Right lobe of liver (tissue), 6 donors: ENCODE results near the gene OGA. TPM values are rescaled to one million over a fixed set of nuclear protein-coding genes. Genes with fewer than 3 reads are reported as not detected.

ENCODE experiments used
- ATAC-seq, 4 donors: fragments of 200-7000 bp; cut with Tn5 transposase; one replicate each; pipeline ENCODE4 v1.9.1; 2020; ENCODE audit warnings: mild to moderate bottlenecking in 4 of 4, moderate library complexity in 4 of 4
- DNase-seq, 3 donors: peaks; one replicate each; pipeline ENCODE4 v3.0.0-alpha.2; 2020
- H3K27ac ChIP-seq, 3 donors: fragments of 200-600 bp; one replicate each; pipeline ENCODE4 v1.8.0; 2022
- H3K27me3 ChIP-seq, 2 donors: fragments of 200-600 bp; one replicate each; pipeline ENCODE4 v1.8.0; 2022
- H3K36me3 ChIP-seq, 4 donors: fragments of 200-600 bp; sonication (generic) in 1 of 4; one replicate each; pipeline versions ENCODE4 v1.5.1 to v1.8.0; 2017 to 2022; ENCODE audit warnings: control low read depth in 1 of 4
- H3K4me1 ChIP-seq, 4 donors: fragments of 200-600 bp; sonication (generic) in 1 of 4; one replicate each; pipeline versions ENCODE4 v1.5.1 to v1.8.0; 2017 to 2022; ENCODE audit warnings: control low read depth in 1 of 4
- H3K4me3 ChIP-seq, 3 donors: fragments of 200-600 bp; one replicate each; pipeline ENCODE4 v1.8.0; 2022
- H3K9me3 ChIP-seq, 4 donors: fragments of 200-600 bp; sonication (generic) in 1 of 4; one replicate each; pipeline versions ENCODE4 v1.5.1 to v1.8.0; 2017 to 2022; ENCODE audit warnings: control low read depth in 1 of 4
- CTCF ChIP-seq, 4 donors: fragments of 200-600 bp in 3 of 4; fragments of 450-650 bp in 1 of 4; IDR thresholded peaks; one replicate each; pipeline versions ENCODE4 v1.5.1 to v1.8.0; 2016 to 2022; ENCODE audit warnings: antibody characterized with exemption in 4 of 4, mild to moderate bottlenecking in 2 of 4
- POLR2A ChIP-seq: fragments of 450-650 bp; IDR thresholded peaks from one replicate; pipeline ENCODE4 v1.6.1; 2017; ENCODE audit warnings: antibody characterized with exemption, mild to moderate bottlenecking
- WGBS: methylation state at CpG from one replicate; pipeline ENCODE4 v1.1.6; 2018; ENCODE audit warnings: low coverage, low lambda C conversion rate; ENCODE audit not compliant: insufficient coverage; ENCODE audit errors: missing lambda C conversion rate; 5-methylcytosine and 5-hydroxymethylcytosine counted together
- intact Hi-C, 2 donors: fragments of 100-400 bp; cut with DNase I; formaldehyde crosslinking; loops; one replicate each; pipeline versions ENCODE4 v1.11.2 to v1.14.1; 2022
- total RNA-seq, 6 experiments: library from RNA; depleted of rRNA in 2 of 6; stranded (reverse); fragments of >200 nt in 2 of 6; fragmentation: NEBNext Ultra II Directional in 3 of 6; extraction: Animal tissue kit (Norgen Biotek cat#: 25700) in 3 of 6; gene quantifications; one replicate each; pipeline versions ENCODE4 v1.1.0 to v1.2.4, GENCODE V29; 2016 to 2023
- donor health status: DM: no; HTN: yes; CAD: no.
- donor health status: DM: no; HTN: no; CAD: no.
- donor health status: DM: no; HTN: no; CAD: no.
- donor health status: DM: no; HTN: yes; CAD: no.
- donor health status: DM: no; HTN: yes; CAD: no.

The OGA gene
- total RNA-seq, 6 experiments from 2014 or later, result 34.7 to 52.2 (median 36.7) TPM

- Histone ChIP-seq H3K9me3 (no peaks in the 10 kb centered on the region), H3K4me1 (peaks cover 0 to 9% (median 2%) of the 10 kb centered on the region in 4 donors), H3K27me3 (no peaks in the 10 kb centered on the region), H3K27ac (no peak overlapping the region), H3K36me3 (no peaks in the 10 kb centered on the region), H3K4me3 (no peak overlapping the region)
- TF ChIP-seq POLR2A (no peak), CTCF (IDR thresholded peaks at IDR 0.05) (no peak)
- intact Hi-C loops, result loop anchor here in 1 of 2 donors (10.0 kb wide), 1 partner anchor 233 kb away; no protein-coding TSS in a partner anchor
- DNase-seq (peak in 2 of 3 donors; percentile 13 to 37), ATAC-seq (no peak)
Observed at GRCh38 chr10:101841826-101842225, 23.6 kb upstream of the OGA start.

- peak; percentile 81 to 85 (median 82) for DNase-seq
- 9% methylated on average over 14 of the region's 46 CpGs for WGBS
- intact Hi-C loops, result loop anchor here in 1 of 2 donors (10.0 kb wide), 1 partner anchor 234 kb away; no protein-coding TSS in a partner anchor
- no peaks in the 10 kb centered on the region for H3K9me3 ChIP-seq
- no peak for TF ChIP-seq POLR2A
- peak; percentile 87 to 96 (median 95) for TF ChIP-seq CTCF (IDR thresholded peaks at IDR 0.05)
- peak overlapping the region; percentile 9 to 38 (median 27) for H3K4me3 ChIP-seq
- no peak overlapping the region for H3K27ac ChIP-seq
- no peaks in the 10 kb centered on the region for H3K27me3 ChIP-seq
- peaks cover 0 to 9% (median 2%) of the 10 kb centered on the region in 4 donors for H3K4me1 ChIP-seq
- no peaks in the 10 kb centered on the region for H3K36me3 ChIP-seq
- peak; percentile 83 to 87 (median 86) for ATAC-seq
Observed at GRCh38 chr10:101840741-101841453, 22.7 kb upstream of the OGA start.

- no peaks in the 10 kb centered on the region for H3K9me3 ChIP-seq
- H3K36me3 ChIP-seq, result no peaks in the 10 kb centered on the region
- intact Hi-C loops, result loop anchor here in 1 of 2 donors (10.0 kb wide), 1 partner anchor 235 kb away; no protein-coding TSS in a partner anchor
- peaks cover 0 to 9% (median 2%) of the 10 kb centered on the region in 4 donors for H3K4me1 ChIP-seq
- H3K27me3 ChIP-seq, result no peaks in the 10 kb centered on the region
- no peak for TF ChIP-seq POLR2A
- no peak for TF ChIP-seq CTCF (IDR thresholded peaks at IDR 0.05)
- ATAC-seq, result peak in 1 of 4 donors; percentile 3
- peak overlapping the region; percentile 14 to 38 (median 27) for H3K4me3 ChIP-seq
- H3K27ac ChIP-seq, result no peak overlapping the region
- DNase-seq, result no peak
- WGBS, result under 1% methylated on average over 17 of the region's 19 CpGs
Observed at GRCh38 chr10:101840102-101840684, 21.9 kb upstream of the OGA start.

GRCh38 chr10:101839416-101840063, 21.3 kb upstream of the OGA start:
- Histone ChIP-seq H3K4me3 (peak overlapping the region; percentile 14 to 38 (median 27)), H3K36me3 (no peaks in the 10 kb centered on the region), H3K4me1 (peaks cover 0 to 9% (median 2%) of the 10 kb centered on the region in 4 donors), H3K27ac (no peak overlapping the region), H3K9me3 (no peaks in the 10 kb centered on the region), H3K27me3 (no peaks in the 10 kb centered on the region)
- DNase-seq (peak; percentile 73 to 80 (median 76)), ATAC-seq (peak; percentile 72 to 77 (median 74))
- WGBS, result 27% methylated on average over 18 of the region's 36 CpGs
- no peak for TF ChIP-seq CTCF (IDR thresholded peaks at IDR 0.05)
- no peak for TF ChIP-seq POLR2A
- intact Hi-C loops, result loop anchor here in 1 of 2 donors (5.0 to 10.0 kb wide), 2 partner anchors 168 to 235 kb away; no protein-coding TSS in a partner anchor
